Activated naive CD8-positive, alpha-beta T cell treated with anti-CD3 and anti-CD28 coated beads, Interleukin-2, amount 50 U/mL, for 24 hours (primary cell): ENCODE measurements around the gene MYOCOS.
A peak's percentile ranks its signal among the peaks of the same experiment; 100 is the strongest.
"Not testable (repeated sequence)": the region's sequence is repeated elsewhere in the genome, so short reads cannot be mapped to it uniquely, and the experiment has no call there.

Source experiments
- ATAC-seq: fragments of 150-1000 bp; cut with Tn5 transposase; one replicate; pipeline ENCODE4 v1.10.0; 2021
- DNase-seq: peaks from one replicate; pipeline ENCODE4 v3.0.0; 2021
- H3K27ac Mint-ChIP-seq: one replicate; pipeline ENCODE4 v1.8.0; 2021; ENCODE audit warnings: mild to moderate bottlenecking, mixed read lengths
- H3K27me3 Mint-ChIP-seq: one replicate; pipeline ENCODE4 v1.8.0; 2021; ENCODE audit warnings: mixed read lengths
- H3K36me3 Mint-ChIP-seq: one replicate; pipeline ENCODE4 v1.8.0; 2021; ENCODE audit warnings: low read depth, mixed read lengths
- H3K4me1 Mint-ChIP-seq: one replicate; pipeline ENCODE4 v1.8.0; 2021; ENCODE audit warnings: mixed read lengths
- H3K4me3 Mint-ChIP-seq: one replicate; pipeline ENCODE4 v1.8.0; 2021; ENCODE audit warnings: mild to moderate bottlenecking, moderate library complexity, mixed read lengths
- H3K9me3 Mint-ChIP-seq: one replicate; pipeline ENCODE4 v1.8.0; 2021; ENCODE audit warnings: mixed read lengths

Gene MYOCOS

GRCh38 chr1:171641076-171641864 is 19.2 kb downstream of the MYOCOS start:
- Mint-ChIP-seq H3K27me3 (no peaks in the 10 kb centered on the region), H3K4me1 (no peaks in the 10 kb centered on the region), H3K4me3 (no peak overlapping the region), H3K9me3 (no peaks in the 10 kb centered on the region), H3K27ac (no peak overlapping the region), H3K36me3 (no peaks in the 10 kb centered on the region)
- DNase-seq (no peak), ATAC-seq (no peak)

- Mint-ChIP-seq H3K4me3 (no peak overlapping the region), H3K27me3 (no peaks in the 10 kb centered on the region), H3K4me1 (no peaks in the 10 kb centered on the region), H3K27ac (no peak overlapping the region), H3K9me3 (no peaks in the 10 kb centered on the region), H3K36me3 (no peaks in the 10 kb centered on the region)
- ATAC-seq (no peak), DNase-seq (no peak)
Observed at GRCh38 chr1:171642197-171642596, 20.2 kb downstream of the MYOCOS start.

- no peaks in the 10 kb centered on the region for H3K27me3 Mint-ChIP-seq
- no peak overlapping the region for H3K4me3 Mint-ChIP-seq
- no peaks in the 10 kb centered on the region for H3K4me1 Mint-ChIP-seq
- H3K27ac Mint-ChIP-seq = no peak overlapping the region
- no peak for ATAC-seq
- no peaks in the 10 kb centered on the region for H3K36me3 Mint-ChIP-seq
- no peak for DNase-seq
- no peaks in the 10 kb centered on the region for H3K9me3 Mint-ChIP-seq
Observed at GRCh38 chr1:171643156-171643555, 21.1 kb downstream of the MYOCOS start.

GRCh38 chr1:171644805-171645483 is 22.9 kb downstream of the MYOCOS start:
- H3K36me3 Mint-ChIP-seq = no peaks in the 10 kb centered on the region
- H3K4me1 Mint-ChIP-seq = no peaks in the 10 kb centered on the region
- H3K9me3 Mint-ChIP-seq = no peaks in the 10 kb centered on the region
- no peak overlapping the region for H3K27ac Mint-ChIP-seq
- peak; percentile 68 for DNase-seq
- peak; percentile 93 for ATAC-seq
- H3K27me3 Mint-ChIP-seq = no peaks in the 10 kb centered on the region
- no peak overlapping the region for H3K4me3 Mint-ChIP-seq

DNA sequence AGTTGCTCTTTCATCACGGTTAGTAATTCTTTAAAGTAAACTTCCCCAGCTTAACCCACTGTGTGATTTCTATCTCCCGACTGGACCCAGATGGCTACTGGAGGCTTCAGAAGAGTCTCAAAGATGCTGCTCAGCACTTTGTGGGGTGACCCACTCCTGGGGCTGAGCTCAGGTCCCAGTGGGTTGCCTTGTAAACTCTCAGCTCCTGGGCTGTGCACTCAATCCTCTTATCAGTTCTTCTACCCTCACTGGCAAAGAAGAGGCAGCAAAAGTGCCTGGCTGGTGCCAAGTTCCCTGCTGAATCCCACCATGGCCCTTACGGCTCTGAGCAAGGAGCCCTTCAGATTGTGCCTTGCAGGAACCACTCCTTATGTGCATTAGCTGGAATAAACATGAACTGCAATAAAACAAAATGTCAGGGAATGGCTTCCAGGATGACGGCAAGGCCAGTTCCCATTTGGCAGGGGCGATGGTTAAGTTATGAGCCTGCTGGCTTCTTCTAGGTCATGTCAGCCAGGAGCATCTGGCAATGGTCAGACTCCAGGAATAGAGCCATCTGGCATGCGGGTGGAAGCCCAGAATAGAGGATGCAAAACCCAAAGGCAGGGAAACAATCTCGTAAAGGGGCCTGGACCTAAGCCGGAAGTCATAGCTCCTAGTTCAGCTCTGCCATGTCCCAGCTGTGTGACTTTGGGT is 23.7 kb downstream of the MYOCOS start:
- H3K9me3 Mint-ChIP-seq = no peaks in the 10 kb centered on the region
- H3K4me3 Mint-ChIP-seq = no peak overlapping the region
- no peaks in the 10 kb centered on the region for H3K4me1 Mint-ChIP-seq
- no peak overlapping the region for H3K27ac Mint-ChIP-seq
- no peaks in the 10 kb centered on the region for H3K27me3 Mint-ChIP-seq
- ATAC-seq = no peak
- DNase-seq = no peak
- H3K36me3 Mint-ChIP-seq = no peaks in the 10 kb centered on the region

GRCh38 chr1:171646249-171646560 is 24.2 kb downstream of the MYOCOS start:
- Mint-ChIP-seq H3K9me3 (no peaks in the 10 kb centered on the region), H3K4me1 (no peaks in the 10 kb centered on the region), H3K36me3 (no peaks in the 10 kb centered on the region), H3K4me3 (no peak overlapping the region), H3K27me3 (no peaks in the 10 kb centered on the region), H3K27ac (no peak overlapping the region)
- ATAC-seq (no peak), DNase-seq (no peak)

DNA sequence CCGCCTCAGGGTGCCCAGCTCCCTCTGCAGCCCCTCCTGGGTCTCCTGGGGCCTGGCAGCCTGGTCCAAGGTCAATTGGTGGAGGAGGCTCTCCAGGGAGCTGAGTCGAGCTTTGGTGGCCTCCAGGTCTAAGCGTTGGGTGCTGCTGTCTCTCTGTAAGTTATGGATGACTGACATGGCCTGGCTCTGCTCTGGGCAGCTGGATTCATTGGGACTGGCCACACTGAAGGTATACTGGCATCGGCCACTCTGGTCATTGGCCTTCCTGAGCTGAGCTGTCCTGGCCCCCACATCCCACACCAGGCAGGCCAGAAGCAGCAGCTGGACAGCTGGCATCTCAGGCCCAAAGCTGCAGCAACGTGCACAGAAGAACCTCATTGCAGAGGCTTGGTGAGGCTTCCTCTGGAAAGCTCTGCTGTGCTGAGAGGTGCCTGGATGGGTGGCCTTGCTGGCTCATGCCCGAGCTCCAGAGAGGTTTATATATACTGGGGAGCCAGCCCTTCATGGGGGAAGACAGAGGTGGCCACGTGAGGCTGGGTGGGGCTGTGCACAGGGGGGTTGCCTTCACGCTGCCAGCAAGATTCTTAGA is 30.3 kb downstream of the MYOCOS start, which contains the start of gene MYOC:
Gene MYOC, minus strand, starts transcription at position 455 of the 589 bp plus-strand sequence. Its CDS starts 77 bp downstream, at position 378.
- DNase-seq (no peak), ATAC-seq (no peak)
- Mint-ChIP-seq H3K9me3 (no peaks in the 10 kb centered on the region), H3K27ac (no peak within 1 kb of the TSS), H3K27me3 (peaks cover 19% of the 10 kb centered on the region), H3K4me3 (no peak within 1 kb of the TSS), H3K36me3 (no peaks in the 10 kb centered on the region), H3K4me1 (peaks cover 7% of the 10 kb centered on the region)

GRCh38 chr1:171653796-171654195 is 31.8 kb downstream of the MYOCOS start:
- Mint-ChIP-seq H3K27me3 (peaks cover 19% of the 10 kb centered on the region), H3K4me1 (peaks cover 7% of the 10 kb centered on the region), H3K27ac (no peak overlapping the region), H3K9me3 (no peaks in the 10 kb centered on the region), H3K36me3 (no peaks in the 10 kb centered on the region), H3K4me3 (no peak overlapping the region)
- no peak for DNase-seq
- no peak for ATAC-seq

GRCh38 chr1:171654201-171654941 is 32.3 kb downstream of the MYOCOS start:
- no peaks in the 10 kb centered on the region for H3K36me3 Mint-ChIP-seq
- DNase-seq (no peak), ATAC-seq (no peak)
- peaks cover 7% of the 10 kb centered on the region for H3K4me1 Mint-ChIP-seq
- peaks cover 19% of the 10 kb centered on the region for H3K27me3 Mint-ChIP-seq
- no peak overlapping the region for H3K4me3 Mint-ChIP-seq
- no peaks in the 10 kb centered on the region for H3K9me3 Mint-ChIP-seq
- no peak overlapping the region for H3K27ac Mint-ChIP-seq

GRCh38 chr1:171654942-171655745 is 33.1 kb downstream of the MYOCOS start:
- Mint-ChIP-seq H3K9me3 (no peaks in the 10 kb centered on the region), H3K4me3 (peak overlapping the region; percentile 29), H3K36me3 (no peaks in the 10 kb centered on the region), H3K4me1 (peaks cover 7% of the 10 kb centered on the region), H3K27ac (no peak overlapping the region), H3K27me3 (peaks cover 19% of the 10 kb centered on the region)
- DNase-seq (peak; percentile 86), ATAC-seq (peak; percentile 89)

DNA sequence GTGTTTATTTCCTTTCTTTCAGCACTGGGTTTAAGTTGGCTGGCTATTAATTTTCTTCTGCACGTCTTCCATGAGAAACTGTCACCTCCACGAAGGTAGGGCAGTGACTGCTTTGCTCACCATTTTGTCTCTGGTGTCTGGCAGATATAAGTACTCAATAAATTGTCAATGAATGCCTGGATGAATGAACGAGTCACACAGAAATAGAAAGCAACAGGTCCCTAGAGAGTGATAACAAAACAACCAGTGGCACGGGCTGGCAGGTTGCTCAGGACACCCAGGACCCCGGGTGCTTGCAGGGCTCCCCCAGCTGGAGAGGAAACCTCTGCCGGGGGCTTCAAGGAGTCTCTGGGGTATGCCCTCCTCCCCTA is 33.7 kb downstream of the MYOCOS start:
- Mint-ChIP-seq H3K27ac (no peak overlapping the region), H3K4me1 (peaks cover 7% of the 10 kb centered on the region), H3K27me3 (peaks cover 19% of the 10 kb centered on the region), H3K4me3 (no peak overlapping the region), H3K36me3 (no peaks in the 10 kb centered on the region), H3K9me3 (no peaks in the 10 kb centered on the region)
- ATAC-seq (no peak), DNase-seq (no peak)

- H3K4me1 Mint-ChIP-seq, H3K4me3 Mint-ChIP-seq, DNase-seq, H3K36me3 Mint-ChIP-seq, ATAC-seq, H3K9me3 Mint-ChIP-seq, H3K27ac Mint-ChIP-seq: not testable (repeated sequence)
- peaks cover 19% of the 10 kb centered on the region for H3K27me3 Mint-ChIP-seq
Observed at GRCh38 chr1:171656206-171656605, 34.2 kb downstream of the MYOCOS start.

DNA sequence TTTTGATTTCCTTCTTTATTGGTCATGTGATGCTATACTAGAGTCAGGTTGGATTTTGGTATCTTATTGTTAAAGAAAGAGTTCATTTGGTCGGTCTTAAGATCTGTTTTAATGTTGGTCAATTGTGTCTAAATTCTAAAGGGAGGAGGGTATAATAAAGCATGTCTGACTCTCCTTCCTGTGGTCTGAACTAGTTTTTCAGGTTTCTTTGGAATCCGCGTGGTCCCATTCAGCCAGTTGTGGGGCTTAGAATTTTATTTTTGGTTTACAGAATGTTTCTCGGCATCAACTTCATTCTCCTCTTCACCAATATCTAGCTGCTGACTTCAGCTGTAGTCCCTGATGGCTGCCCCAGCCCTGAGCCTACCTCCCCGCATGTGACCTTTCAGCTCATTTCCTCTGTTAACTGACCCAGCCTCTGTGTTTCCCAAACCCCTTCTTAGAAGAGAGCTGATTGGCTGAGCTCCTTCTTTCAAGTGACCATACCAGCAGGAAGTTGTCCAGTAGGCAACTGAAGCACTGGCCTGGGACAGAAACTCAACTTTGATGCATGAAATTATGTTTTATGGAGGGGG is 39.1 kb downstream of the MYOCOS start:
- Mint-ChIP-seq H3K9me3 (no peaks in the 10 kb centered on the region), H3K4me3 (no peak overlapping the region), H3K36me3 (no peaks in the 10 kb centered on the region), H3K27me3 (no peaks in the 10 kb centered on the region), H3K4me1 (no peaks in the 10 kb centered on the region), H3K27ac (no peak overlapping the region)
- DNase-seq (no peak), ATAC-seq (no peak)
